K562 (cell line): ENCODE results near the gene ATP5PO. TPM values are rescaled to one million over a fixed set of nuclear protein-coding genes. Genes with fewer than 3 reads are reported as not detected.

ENCODE experiments used
- CEBPG ChIP-seq, 3 experiments: fragments of 200-800 bp in 1 of 3; sonication (Bioruptor generic) in 1 of 3; sonication (generic) in 1 of 3; formaldehyde crosslinking in 1 of 3; IDR thresholded peaks in 2 of 3; conservative IDR thresholded peaks in 1 of 3; 2 replicates each; pipeline versions ENCODE4 v1.6.1 to v1.8.0; 2016 to 2022; ENCODE audit warnings: missing compliant biosample characterization in 2 of 3, missing genetic modification characterization in 2 of 3, mild to moderate bottlenecking in 1 of 3, missing genetic modification reagents in 1 of 3
- MYBL2 ChIP-seq, 2 experiments: fragments of 450-650 bp in 1 of 2; sonication (generic) in 1 of 2; formaldehyde crosslinking in 1 of 2; IDR thresholded peaks; 2 replicates each; pipeline versions ENCODE4 v1.6.1 to v1.8.1; 2017 to 2022; ENCODE audit warnings: borderline replicate concordance in 1 of 2, inconsistent platforms in 1 of 2, low read depth in 1 of 2, mild to moderate bottlenecking in 1 of 2, missing genetic modification reagents in 1 of 2, moderate library complexity in 1 of 2
- PRMT5 ChIP-seq: sonication (generic); formaldehyde crosslinking; IDR thresholded peaks from 2 replicates; pipeline ENCODE4 v1.5.0; 2020; ENCODE audit warnings: missing genetic modification reagents
- ZNF384 ChIP-seq: IDR thresholded peaks from 2 replicates; pipeline ENCODE4 v1.6.1; 2012; ENCODE audit warnings: low read depth, low read length, improper control_type of control experiment
- ZNF778 ChIP-seq: fragments of 450-650 bp; formaldehyde crosslinking; IDR thresholded peaks from 2 replicates; pipeline ENCODE4 v1.4.0; 2020; ENCODE audit warnings: mild to moderate bottlenecking, moderate library complexity
- polyA plus RNA-seq, 8 experiments: library from polyadenylated mRNA; depleted of rRNA in 4 of 8; stranded (reverse) in 5 of 8; unstranded in 3 of 8; fragments of >200 nt; fragmentation: Nextera tagmentation in 2 of 8; fragmentation: Illumina TruSeq in 1 of 8; extraction: Ambion mirVana in 2 of 8; extraction: Trizol in 1 of 8; gene quantifications; 2 replicates each; pipeline versions ENCODE4 v1.2.1 to v1.2.3, GENCODE V29; 2011 to 2014; ENCODE audit warnings: inconsistent platforms in 1 of 8, missing spikeins in 1 of 8
- total RNA-seq, 7 experiments: library from RNA; depleted of rRNA in 6 of 7; stranded (reverse); fragments of >200 nt in 6 of 7; fragmentation: Illumina TruSeq in 2 of 7; extraction: Trizol in 2 of 7; gene quantifications; 2 replicates each; pipeline versions ENCODE4 v1.2.1 to v1.2.3, GENCODE V29; 2011 to 2021; ENCODE audit warnings: low replicate concordance in 1 of 7
- TF ChIP-seq, protein P1 (sequence below), 2 experiments: fragments of 450-650 bp in 1 of 2; sonication (generic) in 1 of 2; formaldehyde crosslinking in 1 of 2; IDR thresholded peaks; 2 replicates each; pipeline versions ENCODE4 v1.7.1 to v1.9.0; 2016 to 2022; ENCODE audit warnings: inconsistent platforms in 1 of 2, mild to moderate bottlenecking in 1 of 2, missing genetic modification reagents in 1 of 2
- TF ChIP-seq, protein P2 (sequence below), 2 experiments: fragments of 450-650 bp; IDR thresholded peaks; 2 replicates each; pipeline ENCODE4 v1.6.1; 2016
- TF ChIP-seq, protein P3 (sequence below): fragments of 250-450 bp; sonication (Bioruptor Pico); IDR thresholded peaks from 2 replicates; pipeline ENCODE4 v1.4.0; 2020; ENCODE audit warnings: mild to moderate bottlenecking, moderate library complexity

Gene ATP5PO
- total and polyA plus RNA-seq, 9 of the 15 experiments (the other 6 are each of a cell fraction or from before 2014, with no cell fraction given) = 367 to 2,722 (median 808) TPM

DNA sequence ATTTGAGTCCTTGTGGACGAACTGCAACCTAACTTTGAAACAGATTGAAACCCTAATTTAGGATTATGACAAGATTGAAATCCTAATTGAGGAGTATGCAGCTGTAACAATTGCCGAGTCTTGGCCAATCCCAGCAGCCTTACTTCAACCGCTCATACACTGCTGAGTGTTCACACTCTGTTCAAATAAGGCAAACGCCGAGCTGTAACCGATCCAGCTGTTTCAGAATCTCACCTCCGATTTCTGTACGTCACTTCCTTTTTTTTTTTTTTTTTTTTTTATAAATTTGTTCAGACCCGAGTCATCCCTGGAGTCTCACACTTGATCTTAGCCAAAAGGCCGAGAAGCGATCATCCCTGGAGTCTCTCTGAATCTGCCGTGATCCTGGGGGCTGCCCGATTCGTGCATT lies 22.3 kb upstream of the ATP5PO start (continued):
- TF ChIP-seq, protein P1, sequence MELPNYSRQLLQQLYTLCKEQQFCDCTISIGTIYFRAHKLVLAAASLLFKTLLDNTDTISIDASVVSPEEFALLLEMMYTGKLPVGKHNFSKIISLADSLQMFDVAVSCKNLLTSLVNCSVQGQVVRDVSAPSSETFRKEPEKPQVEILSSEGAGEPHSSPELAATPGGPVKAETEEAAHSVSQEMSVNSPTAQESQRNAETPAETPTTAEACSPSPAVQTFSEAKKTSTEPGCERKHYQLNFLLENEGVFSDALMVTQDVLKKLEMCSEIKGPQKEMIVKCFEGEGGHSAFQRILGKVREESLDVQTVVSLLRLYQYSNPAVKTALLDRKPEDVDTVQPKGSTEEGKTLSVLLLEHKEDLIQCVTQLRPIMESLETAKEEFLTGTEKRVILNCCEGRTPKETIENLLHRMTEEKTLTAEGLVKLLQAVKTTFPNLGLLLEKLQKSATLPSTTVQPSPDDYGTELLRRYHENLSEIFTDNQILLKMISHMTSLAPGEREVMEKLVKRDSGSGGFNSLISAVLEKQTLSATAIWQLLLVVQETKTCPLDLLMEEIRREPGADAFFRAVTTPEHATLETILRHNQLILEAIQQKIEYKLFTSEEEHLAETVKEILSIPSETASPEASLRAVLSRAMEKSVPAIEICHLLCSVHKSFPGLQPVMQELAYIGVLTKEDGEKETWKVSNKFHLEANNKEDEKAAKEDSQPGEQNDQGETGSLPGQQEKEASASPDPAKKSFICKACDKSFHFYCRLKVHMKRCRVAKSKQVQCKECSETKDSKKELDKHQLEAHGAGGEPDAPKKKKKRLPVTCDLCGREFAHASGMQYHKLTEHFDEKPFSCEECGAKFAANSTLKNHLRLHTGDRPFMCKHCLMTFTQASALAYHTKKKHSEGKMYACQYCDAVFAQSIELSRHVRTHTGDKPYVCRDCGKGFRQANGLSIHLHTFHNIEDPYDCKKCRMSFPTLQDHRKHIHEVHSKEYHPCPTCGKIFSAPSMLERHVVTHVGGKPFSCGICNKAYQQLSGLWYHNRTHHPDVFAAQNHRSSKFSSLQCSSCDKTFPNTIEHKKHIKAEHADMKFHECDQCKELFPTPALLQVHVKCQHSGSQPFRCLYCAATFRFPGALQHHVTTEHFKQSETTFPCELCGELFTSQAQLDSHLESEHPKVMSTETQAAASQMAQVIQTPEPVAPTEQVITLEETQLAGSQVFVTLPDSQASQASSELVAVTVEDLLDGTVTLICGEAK (IDR thresholded peaks at IDR 0.05) = 0 out of 2 replicates have a peak, but pooled peaks have one; percentile 42
- TF ChIP-seq, protein P1 (CRISPR knock-in tag; IDR thresholded peaks at IDR 0.05) = no peak
- TF ChIP-seq, protein P2, sequence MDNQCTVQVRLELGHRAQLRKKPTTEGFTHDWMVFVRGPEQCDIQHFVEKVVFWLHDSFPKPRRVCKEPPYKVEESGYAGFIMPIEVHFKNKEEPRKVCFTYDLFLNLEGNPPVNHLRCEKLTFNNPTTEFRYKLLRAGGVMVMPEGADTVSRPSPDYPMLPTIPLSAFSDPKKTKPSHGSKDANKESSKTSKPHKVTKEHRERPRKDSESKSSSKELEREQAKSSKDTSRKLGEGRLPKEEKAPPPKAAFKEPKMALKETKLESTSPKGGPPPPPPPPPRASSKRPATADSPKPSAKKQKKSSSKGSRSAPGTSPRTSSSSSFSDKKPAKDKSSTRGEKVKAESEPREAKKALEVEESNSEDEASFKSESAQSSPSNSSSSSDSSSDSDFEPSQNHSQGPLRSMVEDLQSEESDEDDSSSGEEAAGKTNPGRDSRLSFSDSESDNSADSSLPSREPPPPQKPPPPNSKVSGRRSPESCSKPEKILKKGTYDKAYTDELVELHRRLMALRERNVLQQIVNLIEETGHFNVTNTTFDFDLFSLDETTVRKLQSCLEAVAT (IDR thresholded peaks at IDR 0.05) = peak in 1 of 2 experiments; percentile 31; a peak in 1 of 4 replicates
- TF ChIP-seq ZNF384 (peak; percentile 83), MYBL2 (IDR thresholded peaks at IDR 0.05; ENCODE audit: low read depth) (peak; percentile 26; the same call in 1 of the 2 replicates), MYBL2 (CRISPR knock-in tag; IDR thresholded peaks at IDR 0.05; ENCODE audit: borderline replicate concordance) (no peak), PRMT5 (CRISPR knock-in tag) (no peak), ZNF778 (CRISPR knock-in tag) (no peak), CEBPG (CRISPR knock-in tag; IDR thresholded peaks at IDR 0.05) (no peak), CEBPG (tag; conservative IDR thresholded peaks at IDR 0.05 in 1 of 2, IDR thresholded peaks at IDR 0.05 in 1 of 2) (peak in 1 of 2 experiments; percentile 29; a peak in 1 of 4 replicates)
- TF ChIP-seq, protein P3, sequence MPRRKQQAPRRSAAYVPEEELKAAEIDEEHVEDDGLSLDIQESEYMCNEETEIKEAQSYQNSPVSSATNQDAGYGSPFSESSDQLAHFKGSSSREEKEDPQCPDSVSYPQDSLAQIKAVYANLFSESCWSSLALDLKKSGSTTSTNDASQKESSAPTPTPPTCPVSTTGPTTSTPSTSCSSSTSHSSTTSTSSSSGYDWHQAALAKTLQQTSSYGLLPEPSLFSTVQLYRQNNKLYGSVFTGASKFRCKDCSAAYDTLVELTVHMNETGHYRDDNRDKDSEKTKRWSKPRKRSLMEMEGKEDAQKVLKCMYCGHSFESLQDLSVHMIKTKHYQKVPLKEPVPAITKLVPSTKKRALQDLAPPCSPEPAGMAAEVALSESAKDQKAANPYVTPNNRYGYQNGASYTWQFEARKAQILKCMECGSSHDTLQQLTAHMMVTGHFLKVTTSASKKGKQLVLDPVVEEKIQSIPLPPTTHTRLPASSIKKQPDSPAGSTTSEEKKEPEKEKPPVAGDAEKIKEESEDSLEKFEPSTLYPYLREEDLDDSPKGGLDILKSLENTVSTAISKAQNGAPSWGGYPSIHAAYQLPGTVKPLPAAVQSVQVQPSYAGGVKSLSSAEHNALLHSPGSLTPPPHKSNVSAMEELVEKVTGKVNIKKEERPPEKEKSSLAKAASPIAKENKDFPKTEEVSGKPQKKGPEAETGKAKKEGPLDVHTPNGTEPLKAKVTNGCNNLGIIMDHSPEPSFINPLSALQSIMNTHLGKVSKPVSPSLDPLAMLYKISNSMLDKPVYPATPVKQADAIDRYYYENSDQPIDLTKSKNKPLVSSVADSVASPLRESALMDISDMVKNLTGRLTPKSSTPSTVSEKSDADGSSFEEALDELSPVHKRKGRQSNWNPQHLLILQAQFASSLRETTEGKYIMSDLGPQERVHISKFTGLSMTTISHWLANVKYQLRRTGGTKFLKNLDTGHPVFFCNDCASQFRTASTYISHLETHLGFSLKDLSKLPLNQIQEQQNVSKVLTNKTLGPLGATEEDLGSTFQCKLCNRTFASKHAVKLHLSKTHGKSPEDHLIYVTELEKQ (CRISPR knock-in tag) = no peak
- TF ChIP-seq, all 486 proteins: peak for 7
